Nasal cavity respiratory epithelium epithelial cell of viscerocranial mucosa (primary cell): ENCODE results near the gene SIRPG. TPM values are rescaled to one million over a fixed set of nuclear protein-coding genes. Genes with fewer than 3 reads are reported as not detected.

Experiments used
- total RNA-seq: library from RNA; depleted of rRNA; stranded (reverse); fragments of >200 nt; gene quantifications from 2 replicates; pipeline ENCODE4 v1.2.3, GENCODE V29; 2014

The SIRPG gene
- not detected in 2 replicates for total RNA-seq

DNA sequence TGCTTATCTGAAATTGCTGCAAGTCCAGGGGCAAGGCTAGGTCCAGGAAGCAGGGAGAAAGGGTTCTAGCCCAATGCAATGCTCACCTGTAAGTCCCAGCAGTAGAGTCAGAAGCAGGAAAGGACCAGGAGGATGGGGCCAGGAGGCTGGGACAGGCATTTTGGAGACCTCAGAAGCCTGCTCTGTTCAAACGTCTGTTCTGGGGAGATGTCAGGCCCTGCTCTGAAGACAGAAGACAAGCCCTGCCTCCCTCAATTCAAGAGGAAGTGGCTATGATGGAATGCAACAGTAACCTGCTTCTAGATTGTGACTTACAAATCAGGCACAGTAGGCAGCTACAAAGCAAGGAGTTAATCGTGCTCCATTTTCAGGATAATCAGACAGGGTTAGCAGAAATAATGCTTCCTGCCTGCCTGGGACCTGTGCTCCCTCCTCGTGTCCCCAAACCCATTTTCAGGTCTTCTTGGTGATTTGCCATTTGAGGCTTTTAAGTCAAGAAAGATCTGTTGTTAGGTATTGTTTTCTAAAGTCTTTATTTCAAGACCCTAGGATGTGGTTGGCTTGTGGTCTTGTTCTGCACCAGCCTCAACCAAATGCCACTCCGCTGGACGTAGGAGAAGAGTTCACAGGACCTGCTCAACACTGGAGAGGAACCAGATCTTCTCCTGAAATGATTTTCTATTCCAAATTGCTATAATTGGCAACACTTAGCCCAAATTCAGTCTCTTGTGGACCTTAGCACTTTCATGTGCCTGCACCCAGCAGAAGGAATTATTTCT is at the start of gene SIRPG:
SIRPG (minus strand) TSS at position 224 of the 779 bp plus-strand sequence; CDS start at position 159, 65 bp downstream.

GRCh38 chr20:1619861-1620444 is 37.6 kb downstream of the SIRPG start, which contains the start of gene SIRPB1:
SIRPB1 (minus strand) TSS chr20:1620009; CDS start chr20:1619944, 65 bp downstream.

Other genes with a start within 250 kb of the SIRPG start
- 19.1 and 39.6 TPM in 2 replicates for gene NSFL1C, start 190.9 kb downstream of the SIRPG start, total RNA-seq
- under 0.01 and 0.21 TPM in 2 replicates for gene SIRPB2, start 166.4 kb downstream of the SIRPG start, total RNA-seq
- not detected in 2 replicates for gene SIRPD, start 100.1 kb downstream of the SIRPG start, total RNA-seq
- not detected in 2 replicates for gene SIRPB1, start 37.8 kb downstream of the SIRPG start, total RNA-seq
- 8.5 and 30.3 TPM in 2 replicates for gene SIRPA, start 237.6 kb upstream of the SIRPG start, total RNA-seq